ENCODE results near the gene SLC23A1. TPM values are rescaled to one million over a fixed set of nuclear protein-coding genes. Genes with fewer than 3 reads are reported as not detected.
A peak's percentile ranks its signal among the peaks of the same experiment; 100 is the strongest.
"Not testable (repeated sequence)": the region's sequence is repeated elsewhere in the genome, so short reads cannot be mapped to it uniquely, and the experiment has no call there.

The SLC23A1 gene
- total RNA-seq, 2 donors from 2014 or later, result not detected

GRCh38 chr5:139393497-139394122 lies 10.5 kb upstream of the SLC23A1 start:
- DNase-seq (ENCODE audit: low spot score), result no peak
- intact Hi-C loops (cut with DNase I), result no loop called here

GRCh38 chr5:139392678-139393496 lies 9.8 kb upstream of the SLC23A1 start:
- DNase-seq (ENCODE audit: low spot score), result peak; percentile 89
- intact Hi-C loops (cut with DNase I), result no loop called here

DNA sequence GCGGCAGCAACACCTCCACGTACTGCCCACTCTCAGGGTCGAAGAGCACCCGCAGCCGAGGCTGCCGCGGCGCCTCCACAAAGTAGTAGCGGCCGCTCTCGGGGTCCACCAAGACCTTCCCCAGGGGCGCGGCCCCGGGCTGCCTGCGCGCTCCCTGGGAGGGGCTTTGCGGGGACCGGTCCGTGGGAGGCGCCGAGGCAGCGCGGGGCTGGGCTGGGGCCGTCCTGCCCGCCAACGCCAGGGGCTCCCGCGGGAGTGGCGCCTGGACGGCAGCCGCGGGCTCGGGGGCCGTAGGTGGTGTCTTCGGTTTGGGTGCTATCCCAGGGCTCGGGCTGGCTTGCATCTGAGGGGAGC lies 9.2 kb upstream of the SLC23A1 start:
- intact Hi-C loops (cut with DNase I), result no loop called here
- DNase-seq (ENCODE audit: low spot score), result peak; percentile 82

DNA sequence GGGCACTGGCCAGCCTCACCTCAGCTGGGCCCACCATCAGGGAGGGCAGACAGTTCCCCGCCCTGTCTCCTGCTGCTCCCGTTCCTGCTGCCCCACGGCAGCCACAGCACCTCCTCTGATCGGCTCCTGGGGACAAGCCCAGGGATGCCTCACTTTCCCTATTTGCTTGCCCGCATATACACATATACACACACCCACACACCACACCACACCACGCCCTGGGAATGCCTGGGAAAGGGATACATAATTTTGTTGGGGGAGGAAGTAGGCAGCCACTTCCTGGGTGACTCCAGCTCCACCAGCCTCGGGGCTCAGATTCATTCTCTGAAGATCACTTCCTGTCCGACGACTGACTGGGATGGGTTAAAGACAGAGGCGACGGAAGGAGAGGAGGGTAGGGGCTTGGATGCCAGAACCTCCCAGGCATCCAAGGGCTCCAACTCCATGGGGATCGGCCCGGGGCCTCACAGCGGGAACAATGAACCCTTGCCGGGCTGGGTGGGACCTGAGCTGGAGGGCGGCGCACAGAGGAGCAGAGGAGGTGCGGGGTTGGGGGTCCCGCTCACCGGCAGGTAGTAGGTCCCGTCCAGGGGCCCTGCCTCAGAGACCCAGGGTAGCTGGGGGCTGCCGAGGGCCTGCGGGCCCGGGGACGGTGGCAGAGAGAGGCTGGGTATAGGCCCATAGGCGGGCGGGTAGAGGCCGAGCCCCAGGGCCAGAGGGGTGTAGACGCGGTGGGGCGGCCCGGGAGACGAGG lies 8.7 kb upstream of the SLC23A1 start:
- peak; percentile 78 for DNase-seq (ENCODE audit: low spot score)
- intact Hi-C loops (cut with DNase I), result no loop called here

GRCh38 chr5:139390639-139391569 lies 7.8 kb upstream of the SLC23A1 start:
- peak; percentile 62 for DNase-seq (ENCODE audit: low spot score)
- intact Hi-C loops (cut with DNase I), result no loop called here

GRCh38 chr5:139389701-139390638 lies 6.9 kb upstream of the SLC23A1 start, which contains the start of gene MZB1:
Gene MZB1 (minus strand): TSS chr5:139389913. CDS start chr5:139389856, 57 bp downstream.
- DNase-seq (ENCODE audit: low spot score), result peak; percentile 75
- intact Hi-C loops (cut with DNase I), result no loop called here

DNA sequence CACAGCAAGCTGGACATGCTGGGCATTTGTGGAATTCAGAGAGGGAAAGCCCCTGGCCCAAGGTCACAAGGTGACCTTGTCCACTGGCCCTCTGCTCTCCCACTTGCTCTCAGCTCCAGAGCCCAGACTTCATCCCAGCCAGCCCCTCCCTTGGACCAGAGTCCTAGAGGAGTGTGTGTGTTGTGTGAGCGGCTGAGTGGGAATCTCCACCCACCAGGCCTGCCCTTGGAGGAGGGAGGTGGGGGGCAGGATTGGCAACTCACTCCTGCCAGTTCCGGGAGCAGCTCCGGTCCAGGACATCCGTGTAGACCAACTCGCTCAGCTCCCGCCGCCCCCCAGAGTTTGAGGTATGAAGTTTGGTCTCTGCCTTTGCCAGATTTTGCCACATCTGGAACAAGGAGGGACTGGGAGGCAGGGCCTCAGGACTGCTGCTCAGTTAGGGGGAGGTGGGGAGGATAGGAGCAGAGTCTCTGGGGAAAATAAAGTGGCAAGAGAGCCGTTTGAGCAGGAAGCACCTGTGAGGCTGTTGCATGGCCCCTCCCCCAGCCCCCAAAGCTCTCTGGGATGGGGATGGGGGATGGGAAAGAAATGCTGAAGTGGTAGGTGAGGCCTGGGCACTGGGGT lies 5.2 kb upstream of the SLC23A1 start:
- intact Hi-C loops (cut with DNase I), result no loop called here
- DNase-seq (ENCODE audit: low spot score), result peak; percentile 77

GRCh38 chr5:139387611-139388197 lies 4.6 kb upstream of the SLC23A1 start:
- peak; percentile 58 for DNase-seq (ENCODE audit: low spot score)
- intact Hi-C loops (cut with DNase I), result no loop called here

GRCh38 chr5:139386956-139387355 lies 3.9 kb upstream of the SLC23A1 start:
- intact Hi-C loops (cut with DNase I), result not testable (repeated sequence)
- DNase-seq (ENCODE audit: low spot score), result peak; percentile 29

GRCh38 chr5:139386050-139386438 lies 2.9 kb upstream of the SLC23A1 start:
- DNase-seq (ENCODE audit: low spot score), result peak; percentile 28
- intact Hi-C loops (cut with DNase I), result no loop called here

GRCh38 chr5:139385061-139386049 lies 2.3 kb upstream of the SLC23A1 start:
- DNase-seq (ENCODE audit: low spot score), result peak; percentile 34
- intact Hi-C loops (cut with DNase I), result no loop called here

- DNase-seq (ENCODE audit: low spot score), result peak; percentile 46
- intact Hi-C loops (cut with DNase I), result no loop called here
Measured at GRCh38 chr5:139384591-139385051, 1.5 kb upstream of the SLC23A1 start.

DNA sequence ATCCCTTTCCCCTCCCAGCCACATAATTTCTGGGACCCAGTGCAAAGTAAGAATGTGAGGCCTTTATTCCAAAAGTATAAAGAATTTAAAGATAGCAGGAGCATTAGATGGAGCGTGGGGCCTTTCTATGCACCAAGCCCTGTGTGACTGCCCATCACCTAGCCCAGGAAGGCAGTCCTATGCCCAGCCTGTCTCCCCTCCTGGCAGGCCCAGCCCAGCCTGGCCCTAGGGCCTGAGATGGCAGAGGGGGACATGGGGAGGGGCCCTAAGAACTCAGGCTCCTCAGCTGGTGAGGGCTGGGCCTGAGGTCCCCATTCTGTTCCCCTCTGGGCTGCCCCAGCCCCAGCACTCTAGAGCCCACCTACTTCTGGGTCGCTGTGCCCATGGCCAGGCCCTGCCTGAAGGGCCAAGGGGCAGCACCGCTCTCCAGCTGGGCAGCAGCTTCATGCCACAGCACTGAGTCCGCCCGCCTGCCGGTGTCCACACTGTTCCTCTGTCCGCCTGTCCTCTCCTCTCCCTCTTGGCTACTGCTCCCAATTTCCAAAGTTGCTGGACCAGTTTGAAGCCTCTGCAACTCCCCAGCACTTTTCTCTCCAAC lies 995 bp upstream of the SLC23A1 start:
- peak; percentile 79 for DNase-seq (ENCODE audit: low spot score)
- intact Hi-C loops (cut with DNase I), result no loop called here

DNA sequence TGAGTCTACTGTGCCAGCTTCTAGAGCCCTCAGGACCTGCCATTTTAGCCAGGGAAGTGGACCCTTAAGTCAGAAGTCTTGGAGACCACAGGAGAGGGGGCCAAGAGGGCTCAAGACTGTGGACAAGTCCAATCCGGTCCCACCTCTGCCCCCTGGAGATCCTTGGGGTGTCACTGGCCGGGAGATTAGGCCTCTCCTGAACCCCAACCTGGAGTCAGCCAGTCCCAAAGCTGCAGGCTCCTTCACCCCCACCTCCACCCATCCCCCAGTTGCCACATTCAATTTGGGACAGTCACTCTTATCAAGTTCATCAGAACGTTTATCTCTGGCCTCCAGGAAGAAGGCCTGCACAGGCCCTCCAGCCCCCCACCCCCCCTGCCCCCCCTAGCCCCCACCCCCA lies 290 bp downstream of the SLC23A1 start:
- DNase-seq (ENCODE audit: low spot score), result peak; percentile 30
- intact Hi-C loops (cut with DNase I), result no loop called here

Data from posterior vena cava (tissue), 2 donors.